GM23338 (cell line): ENCODE results near the gene RHOH.

ENCODE experiments used
- CREB1 ChIP-seq: fragments of 250-450 bp; sonication (Bioruptor Pico); IDR thresholded peaks from 2 replicates; pipeline ENCODE4 v1.5.0; 2020; ENCODE audit warnings: low read depth, mild to moderate bottlenecking, moderate library complexity
- CTCF ChIP-seq, 2 experiments: fragments of 200-600 bp in 1 of 2; sonication (generic) in 1 of 2; conservative IDR thresholded peaks; 2 replicates each; pipeline versions ENCODE4 v1.5.1 to v1.6.1; 2016 to 2017; ENCODE audit warnings: antibody characterized with exemption in 2 of 2, low read depth in 2 of 2, mild to moderate bottlenecking in 2 of 2, moderate library complexity in 1 of 2
- ETS1 ChIP-seq: IDR thresholded peaks from 2 replicates; pipeline ENCODE4 v1.6.1; 2016; ENCODE audit warnings: antibody characterized with exemption
- EZH2 ChIP-seq: fragments of 200-600 bp; sonication (generic); IDR thresholded peaks from one replicate; pipeline ENCODE4 v1.8.0; 2017; ENCODE audit warnings: antibody characterized with exemption, mild to moderate bottlenecking, low read depth; ENCODE audit not compliant: unreplicated experiment
- EZH2phosphoT487 ChIP-seq: fragments of 200-600 bp; sonication (generic); IDR thresholded peaks from one replicate; pipeline ENCODE4 v1.8.1; 2018; ENCODE audit warnings: antibody characterized with exemption; ENCODE audit not compliant: unreplicated experiment
- NANOG ChIP-seq: IDR thresholded peaks from 2 replicates; pipeline ENCODE4 v1.6.1; 2016; ENCODE audit warnings: antibody characterized with exemption, borderline replicate concordance
- POLR2AphosphoS5 ChIP-seq: IDR thresholded peaks from 2 replicates; pipeline ENCODE4 v1.6.1; 2016; ENCODE audit warnings: antibody characterized with exemption, low read depth
- REST ChIP-seq: IDR thresholded peaks from one replicate; pipeline ENCODE4 v1.6.1; 2018; ENCODE audit warnings: antibody characterized with exemption; ENCODE audit not compliant: unreplicated experiment
- ZNF331 ChIP-seq: fragments of 250-450 bp; sonication (Bioruptor Pico); IDR thresholded peaks from 2 replicates; pipeline ENCODE4 v1.5.0; 2020; ENCODE audit warnings: low read depth, mild to moderate bottlenecking, moderate library complexity

GRCh38 chr4:40255393-40256281, 58.8 kb downstream of the RHOH start:
- no peak for TF ChIP-seq EZH2phosphoT487
- no peak for TF ChIP-seq CTCF (conservative IDR thresholded peaks at IDR 0.05; ENCODE audit: low read depth in 2 of 2)
- no peak for TF ChIP-seq ZNF331
- TF ChIP-seq REST: no peak
- no peak for TF ChIP-seq EZH2
- no peak for TF ChIP-seq ETS1
- no peak for TF ChIP-seq POLR2AphosphoS5
- no peak for TF ChIP-seq CREB1 (CRISPR knock-in tag)
- no peak for TF ChIP-seq NANOG
